ENCODE data around the gene GNAO1.

The GNAO1 gene

DNA sequence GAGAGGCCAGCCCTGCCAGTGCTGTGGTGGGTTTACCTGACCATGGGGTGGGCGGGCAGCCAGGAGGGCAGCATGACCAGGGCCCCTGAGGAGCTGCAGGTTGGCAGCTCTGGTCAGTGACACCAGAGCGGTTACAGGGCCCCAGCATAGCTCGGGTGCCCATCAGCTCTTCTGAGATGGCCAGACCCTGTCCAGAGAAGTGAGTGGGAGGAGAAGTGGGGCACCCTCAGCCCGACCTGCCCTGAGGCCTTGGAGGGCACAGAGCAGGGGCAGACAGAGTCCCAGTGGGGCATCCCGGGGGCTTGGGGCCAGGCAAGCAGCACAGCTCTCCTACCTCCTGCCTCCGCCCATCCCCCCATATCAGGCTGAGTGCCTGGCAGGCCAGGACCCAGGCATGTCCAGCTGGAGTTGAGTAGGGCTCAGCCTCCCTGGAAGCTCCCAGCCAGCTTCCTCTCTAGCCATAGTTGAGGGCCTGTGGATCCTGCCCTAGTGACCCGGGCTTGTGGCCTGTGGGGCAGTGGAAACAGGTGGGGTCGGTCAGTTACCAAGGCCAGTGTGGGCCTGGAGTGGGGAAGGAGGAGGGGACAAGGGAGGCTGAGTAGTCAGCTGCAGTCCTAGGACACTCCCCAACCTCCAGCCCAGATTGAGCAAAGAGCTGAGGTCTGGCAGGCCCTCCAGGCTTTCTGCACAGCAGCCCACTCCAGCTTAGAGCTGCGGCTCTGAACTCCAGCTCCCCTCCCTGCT, 150.5 kb downstream of the GNAO1 start:
- H3K9me3 ChIP-seq: no peaks in the 10 kb centered on the region
- H3K36me3 ChIP-seq: no peaks in the 10 kb centered on the region
- H3K27me3 ChIP-seq: no peaks in the 10 kb centered on the region
- no peak overlapping the region for H3K4me3 ChIP-seq (ENCODE audit: low read depth in 1 of 2, low read length in 1 of 2)
- no peak overlapping the region for H3K27ac ChIP-seq
- TF ChIP-seq CTCF (IDR thresholded peaks at IDR 0.05): no peak
- H3K4me1 ChIP-seq (ENCODE audit: control insufficient read depth in 1 of 2, insufficient read depth in 1 of 2, low read depth in 1 of 2, low read length in 1 of 2): no peaks in the 10 kb centered on the region

DNA sequence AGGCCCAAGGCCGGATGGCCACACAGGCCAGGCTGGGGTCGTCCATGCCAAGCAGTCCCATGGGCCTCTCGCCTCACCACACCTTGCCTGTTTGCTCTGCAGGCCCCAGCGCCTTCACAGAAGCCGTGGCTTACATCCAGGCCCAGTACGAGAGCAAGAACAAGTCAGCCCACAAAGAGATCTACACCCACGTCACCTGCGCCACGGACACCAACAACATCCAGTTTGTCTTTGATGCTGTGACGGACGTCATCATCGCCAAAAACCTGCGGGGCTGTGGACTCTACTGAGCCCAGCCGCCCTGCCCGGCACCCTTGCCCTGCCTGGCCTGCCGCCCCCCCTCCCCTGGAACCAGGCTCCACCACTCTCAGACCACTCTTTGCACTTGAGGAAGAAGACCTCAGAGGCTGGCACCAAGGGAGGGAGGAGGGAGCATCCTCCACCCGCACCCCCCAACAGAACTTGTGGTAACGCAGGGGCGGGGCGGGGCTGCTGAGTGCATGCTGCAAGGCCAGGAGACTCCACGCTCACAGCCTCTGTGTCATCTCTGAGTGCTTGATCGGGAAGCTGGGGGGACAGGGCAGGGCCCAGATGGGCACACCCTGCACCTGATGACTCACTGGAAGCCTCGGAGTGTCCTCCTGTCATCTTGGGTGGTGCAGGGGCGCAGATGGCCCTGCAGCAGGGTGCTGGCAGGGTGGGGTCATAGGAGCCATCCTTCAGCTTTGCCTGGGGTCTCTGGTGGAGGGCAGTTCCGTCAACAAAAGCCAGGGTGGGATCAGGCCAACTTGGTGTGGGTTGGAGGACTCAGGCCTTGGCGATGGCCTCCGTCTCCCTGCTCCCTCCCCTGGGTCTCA, 152.6 kb downstream of the GNAO1 start:
- H3K9me3 ChIP-seq: no peaks in the 10 kb centered on the region
- no peaks in the 10 kb centered on the region for H3K36me3 ChIP-seq
- no peaks in the 10 kb centered on the region for H3K27me3 ChIP-seq
- no peak overlapping the region for H3K27ac ChIP-seq
- H3K4me3 ChIP-seq (ENCODE audit: low read depth in 1 of 2, low read length in 1 of 2): no peak overlapping the region
- no peaks in the 10 kb centered on the region for H3K4me1 ChIP-seq (ENCODE audit: control insufficient read depth in 1 of 2, insufficient read depth in 1 of 2, low read depth in 1 of 2, low read length in 1 of 2)
- no peak for TF ChIP-seq CTCF (IDR thresholded peaks at IDR 0.05)

DNA sequence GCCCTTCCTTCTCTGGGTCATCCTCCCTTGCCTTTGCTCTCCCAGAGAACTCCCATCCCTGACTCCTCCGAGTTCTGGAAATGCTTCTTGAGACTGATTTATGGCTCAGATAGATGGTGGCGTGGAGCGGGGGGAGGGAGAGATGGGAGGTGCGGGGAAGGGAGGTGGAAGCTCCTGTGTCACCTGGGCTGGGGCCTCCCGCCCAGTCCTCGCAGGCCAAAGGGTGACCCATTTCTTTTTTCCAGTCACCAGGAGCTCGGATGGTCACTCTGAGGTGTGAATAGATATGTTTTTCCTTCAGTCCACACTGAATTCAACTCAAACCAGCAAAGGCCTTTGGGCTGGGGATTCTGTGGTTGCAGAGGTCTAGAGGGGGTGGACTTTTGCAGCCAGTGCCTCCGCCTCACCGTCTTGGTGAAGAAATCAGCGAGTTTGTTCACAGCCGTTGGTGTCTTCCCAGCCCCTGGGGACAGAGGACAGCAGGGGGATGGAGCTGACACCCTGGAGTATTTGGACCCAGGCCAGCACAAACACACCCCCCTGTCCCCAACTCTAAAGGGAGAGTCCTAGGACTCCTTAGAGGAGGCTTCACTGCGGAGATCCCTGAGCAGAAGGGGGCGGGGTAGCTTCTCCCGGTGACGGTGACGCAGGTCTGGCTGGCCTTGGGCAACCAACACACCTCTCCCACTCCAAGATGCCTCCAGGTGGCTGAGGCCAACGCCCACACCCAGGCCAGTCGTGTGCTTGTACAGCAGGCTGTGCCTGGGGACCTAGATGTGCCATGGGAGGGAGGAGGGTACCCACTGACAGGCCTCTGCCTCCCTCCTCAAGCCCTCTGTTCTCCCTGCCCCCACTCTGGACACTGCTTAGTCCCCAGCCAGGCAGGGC, 153.5 kb downstream of the GNAO1 start:
- no peaks in the 10 kb centered on the region for H3K4me1 ChIP-seq (ENCODE audit: control insufficient read depth in 1 of 2, insufficient read depth in 1 of 2, low read depth in 1 of 2, low read length in 1 of 2)
- no peaks in the 10 kb centered on the region for H3K36me3 ChIP-seq
- no peak overlapping the region for H3K4me3 ChIP-seq (ENCODE audit: low read depth in 1 of 2, low read length in 1 of 2)
- no peak overlapping the region for H3K27ac ChIP-seq
- H3K9me3 ChIP-seq: no peaks in the 10 kb centered on the region
- H3K27me3 ChIP-seq: no peaks in the 10 kb centered on the region
- TF ChIP-seq CTCF (IDR thresholded peaks at IDR 0.05): no peak

GRCh38 chr16:56345406-56346050, 154.2 kb downstream of the GNAO1 start:
- H3K9me3 ChIP-seq: no peaks in the 10 kb centered on the region
- no peaks in the 10 kb centered on the region for H3K36me3 ChIP-seq
- no peaks in the 10 kb centered on the region for H3K27me3 ChIP-seq
- no peak overlapping the region for H3K27ac ChIP-seq
- H3K4me3 ChIP-seq (ENCODE audit: low read depth in 1 of 2, low read length in 1 of 2): no peak overlapping the region
- TF ChIP-seq CTCF (IDR thresholded peaks at IDR 0.05): no peak
- no peaks in the 10 kb centered on the region for H3K4me1 ChIP-seq (ENCODE audit: control insufficient read depth in 1 of 2, insufficient read depth in 1 of 2, low read depth in 1 of 2, low read length in 1 of 2)

Measured in neutrophil (primary cell).